ENCODE measurements around the gene TSC22D1. TPM values are rescaled to one million over a fixed set of nuclear protein-coding genes. Genes with fewer than 3 reads are reported as not detected.
"Not testable (repeated sequence)": the region's sequence is repeated elsewhere in the genome, so short reads cannot be mapped to it uniquely, and the experiment has no call there.

Gene TSC22D1
- total RNA-seq, 4 donors from 2014 or later: 119 to 325 (median 193) TPM

DNA sequence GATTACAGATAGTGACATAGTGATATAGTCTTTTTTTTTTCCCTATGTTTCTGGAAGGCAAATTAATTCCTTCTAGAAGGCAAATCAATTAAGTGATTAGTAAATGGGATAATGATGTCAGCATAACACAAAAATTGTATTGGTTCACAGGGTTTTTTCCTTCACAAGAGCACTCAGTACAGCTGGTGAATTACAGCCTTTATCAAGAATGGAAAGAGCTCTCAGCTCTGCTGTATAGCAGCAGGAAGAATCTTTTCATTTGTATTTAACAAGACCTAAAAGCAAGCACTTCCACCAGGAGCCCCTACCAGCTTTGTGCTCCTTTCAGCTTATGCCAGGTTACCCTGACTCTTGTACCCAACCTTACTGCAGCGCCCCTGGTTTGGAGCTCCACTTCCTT lies 111.7 kb downstream of the TSC22D1 start:
- TF ChIP-seq POLR2A (IDR thresholded peaks at IDR 0.05): no peak
- TF ChIP-seq, protein P1, sequence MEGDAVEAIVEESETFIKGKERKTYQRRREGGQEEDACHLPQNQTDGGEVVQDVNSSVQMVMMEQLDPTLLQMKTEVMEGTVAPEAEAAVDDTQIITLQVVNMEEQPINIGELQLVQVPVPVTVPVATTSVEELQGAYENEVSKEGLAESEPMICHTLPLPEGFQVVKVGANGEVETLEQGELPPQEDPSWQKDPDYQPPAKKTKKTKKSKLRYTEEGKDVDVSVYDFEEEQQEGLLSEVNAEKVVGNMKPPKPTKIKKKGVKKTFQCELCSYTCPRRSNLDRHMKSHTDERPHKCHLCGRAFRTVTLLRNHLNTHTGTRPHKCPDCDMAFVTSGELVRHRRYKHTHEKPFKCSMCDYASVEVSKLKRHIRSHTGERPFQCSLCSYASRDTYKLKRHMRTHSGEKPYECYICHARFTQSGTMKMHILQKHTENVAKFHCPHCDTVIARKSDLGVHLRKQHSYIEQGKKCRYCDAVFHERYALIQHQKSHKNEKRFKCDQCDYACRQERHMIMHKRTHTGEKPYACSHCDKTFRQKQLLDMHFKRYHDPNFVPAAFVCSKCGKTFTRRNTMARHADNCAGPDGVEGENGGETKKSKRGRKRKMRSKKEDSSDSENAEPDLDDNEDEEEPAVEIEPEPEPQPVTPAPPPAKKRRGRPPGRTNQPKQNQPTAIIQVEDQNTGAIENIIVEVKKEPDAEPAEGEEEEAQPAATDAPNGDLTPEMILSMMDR (IDR thresholded peaks at IDR 0.05 in 4 of 5, conservative IDR thresholded peaks at IDR 0.05 in 1 of 5): no peak
- Histone ChIP-seq H3K27ac (peak overlapping the region in 3 of 4 donors; percentile 30 to 43 (median 41)), H3K4me1 (peaks cover 63 to 84% of the 10 kb centered on the region in 2 donors), H3K36me3 (no peaks in the 10 kb centered on the region), H3K9me3 (no peaks in the 10 kb centered on the region), H3K4me3 (no peak overlapping the region), H3K27me3 (no peaks in the 10 kb centered on the region)
- ATAC-seq (no peak), DNase-seq (no peak)
- in situ Hi-C loops (cut with MboI; ENCODE audit: low sequenced_read_pairs in 4 of 4) (loop anchor here in 2 of 4 donors (10.0 kb wide), 1 partner anchor 560 kb away; no protein-coding TSS in a partner anchor), intact Hi-C loops (cut with DNase I; ENCODE audit: low total_unique reads) (no loop called here)

DNA sequence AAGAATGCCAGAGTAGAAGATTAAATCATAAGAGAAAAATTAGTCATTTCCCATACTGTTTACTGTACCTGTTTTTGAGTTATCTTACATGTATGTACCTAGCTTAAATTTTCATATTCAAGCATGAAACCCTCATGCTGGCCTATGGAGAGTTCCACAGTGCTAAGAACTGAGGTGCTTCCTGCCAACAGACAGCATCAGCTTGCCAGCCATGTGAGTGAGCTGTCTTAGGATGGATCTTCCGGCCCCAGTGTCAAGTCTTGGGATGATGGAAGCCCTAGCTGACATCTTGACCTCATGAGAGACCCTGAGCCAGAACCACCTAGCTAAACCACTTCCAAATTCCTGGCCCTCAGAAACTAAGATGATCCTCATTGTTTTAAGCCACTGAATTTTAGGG lies 112.4 kb downstream of the TSC22D1 start:
- Histone ChIP-seq H3K4me1 (peaks cover 57 to 84% of the 10 kb centered on the region in 2 donors), H3K36me3 (no peaks in the 10 kb centered on the region), H3K4me3 (no peak overlapping the region), H3K27me3 (no peaks in the 10 kb centered on the region), H3K9me3 (no peaks in the 10 kb centered on the region), H3K27ac (peak overlapping the region in 2 of 4 donors; percentile 30 to 41)
- TF ChIP-seq, protein P1 (IDR thresholded peaks at IDR 0.05 in 4 of 5, conservative IDR thresholded peaks at IDR 0.05 in 1 of 5): no peak
- no peak for TF ChIP-seq POLR2A (IDR thresholded peaks at IDR 0.05)
- ATAC-seq (peak in 1 of 2 donors; percentile 40), DNase-seq (no peak)
- intact Hi-C loops (cut with DNase I; ENCODE audit: low total_unique reads): no loop called here
- in situ Hi-C loops (cut with MboI; ENCODE audit: low sequenced_read_pairs in 4 of 4): loop anchor here in 2 of 4 donors (10.0 kb wide), 1 partner anchor 559 kb away; no protein-coding TSS in a partner anchor

DNA sequence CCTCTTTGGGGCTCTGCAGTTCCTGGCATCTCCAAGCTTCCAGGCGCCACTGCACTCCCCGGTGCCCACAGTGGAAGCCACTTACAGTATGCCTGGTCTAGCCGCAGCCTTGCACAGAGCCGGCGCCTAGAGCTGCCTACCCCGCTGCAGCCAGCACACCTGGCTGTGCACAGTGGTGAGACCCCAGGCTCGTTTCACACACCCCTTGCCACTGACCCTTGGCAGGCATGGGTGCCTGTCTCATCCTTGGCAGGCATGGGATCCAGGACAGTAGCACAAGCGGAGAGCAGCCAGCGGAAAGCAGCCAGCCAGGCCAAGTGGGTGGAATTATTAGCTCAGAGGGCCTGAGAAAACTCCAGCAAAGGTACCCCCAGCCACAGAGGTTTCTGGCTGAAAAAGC lies 116.5 kb downstream of the TSC22D1 start:
- Histone ChIP-seq H3K4me1 (peaks cover 39 to 74% of the 10 kb centered on the region in 2 donors), H3K27me3 (no peaks in the 10 kb centered on the region), H3K4me3 (no peak overlapping the region), H3K9me3 (no peaks in the 10 kb centered on the region), H3K36me3 (no peaks in the 10 kb centered on the region), H3K27ac (peak overlapping the region in 1 of 4 donors; percentile 42)
- ATAC-seq (no peak), DNase-seq (no peak)
- in situ Hi-C loops (cut with MboI; ENCODE audit: low sequenced_read_pairs in 4 of 4) (loop anchor here in 2 of 4 donors (10.0 kb wide), 1 partner anchor 555 kb away; no protein-coding TSS in a partner anchor), intact Hi-C loops (cut with DNase I; ENCODE audit: low total_unique reads) (no loop called here)
- no peak for TF ChIP-seq POLR2A (IDR thresholded peaks at IDR 0.05)
- TF ChIP-seq, protein P1 (IDR thresholded peaks at IDR 0.05 in 4 of 5, conservative IDR thresholded peaks at IDR 0.05 in 1 of 5): no peak

DNA sequence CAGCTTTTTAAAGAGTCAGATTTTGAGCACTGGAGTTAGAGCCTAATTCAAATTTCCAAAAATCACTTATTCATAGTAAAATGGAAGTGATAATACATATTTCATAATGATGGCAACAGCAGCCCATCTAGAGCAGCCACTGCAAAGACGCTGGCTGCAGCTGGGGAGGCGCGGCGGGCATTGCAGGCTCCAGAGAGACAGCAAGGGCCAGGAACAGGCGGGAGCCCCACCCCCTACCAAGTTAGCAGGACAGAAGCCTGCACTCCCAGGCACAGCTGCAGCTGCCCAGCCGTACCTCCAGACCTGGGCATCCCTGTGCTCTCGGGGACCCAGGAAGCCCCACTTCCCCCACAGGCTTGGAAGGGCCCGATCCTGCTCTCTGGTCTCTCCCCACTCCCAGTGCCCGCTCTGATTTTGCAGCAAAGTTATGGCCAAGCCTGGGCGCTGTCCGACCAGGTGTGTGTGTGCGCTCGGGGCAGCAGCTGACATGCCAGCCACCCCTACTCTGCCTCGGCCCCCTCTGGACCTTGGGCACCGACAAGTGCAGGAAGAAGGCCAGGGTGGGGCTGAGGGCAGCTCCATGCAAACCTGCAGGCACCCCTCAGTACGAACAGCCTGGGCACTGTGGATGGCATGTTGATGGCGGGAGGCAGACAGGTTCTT lies 117.7 kb downstream of the TSC22D1 start:
- ATAC-seq (no peak), DNase-seq (no peak)
- Histone ChIP-seq H3K4me1 (peaks cover 43 to 65% of the 10 kb centered on the region in 2 donors), H3K9me3 (no peaks in the 10 kb centered on the region), H3K36me3 (no peaks in the 10 kb centered on the region), H3K27ac (peak overlapping the region in 1 of 4 donors; percentile 42), H3K4me3 (no peak overlapping the region), H3K27me3 (no peaks in the 10 kb centered on the region)
- in situ Hi-C loops (cut with MboI; ENCODE audit: low sequenced_read_pairs in 4 of 4) (no loop called here), intact Hi-C loops (cut with DNase I; ENCODE audit: low total_unique reads) (no loop called here)
- TF ChIP-seq POLR2A (IDR thresholded peaks at IDR 0.05): no peak
- TF ChIP-seq, protein P1 (IDR thresholded peaks at IDR 0.05 in 4 of 5, conservative IDR thresholded peaks at IDR 0.05 in 1 of 5): no peak

DNA sequence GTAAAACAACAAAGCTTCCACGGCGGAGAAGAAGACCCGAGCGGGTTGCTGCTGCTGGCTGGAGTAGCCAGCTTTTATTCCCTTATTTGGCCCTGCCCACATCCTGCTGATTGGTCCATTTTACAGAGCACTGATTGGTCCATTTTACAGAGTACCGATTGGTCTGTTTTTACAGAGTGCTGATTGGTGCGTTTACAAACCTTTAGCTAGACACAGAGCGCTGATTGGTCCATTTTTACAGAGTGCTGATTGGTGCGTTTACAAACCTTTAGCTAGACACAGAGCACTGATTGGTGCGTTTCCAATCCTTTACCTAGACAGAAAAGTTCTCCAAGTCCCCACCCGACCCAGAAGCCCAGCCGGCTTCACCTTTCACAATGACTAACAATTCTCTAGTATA lies 119.9 kb downstream of the TSC22D1 start:
- in situ Hi-C loops (cut with MboI; ENCODE audit: low sequenced_read_pairs in 4 of 4); H3K36me3 ChIP-seq; ATAC-seq; H3K27me3 ChIP-seq; H3K9me3 ChIP-seq; DNase-seq; H3K4me3 ChIP-seq; intact Hi-C loops (cut with DNase I; ENCODE audit: low total_unique reads): not testable (repeated sequence)
- H3K27ac ChIP-seq: peak overlapping the region in 1 of 4 donors; percentile 8
- H3K4me1 ChIP-seq: peaks cover 48 to 65% of the 10 kb centered on the region in 2 donors

Data from gastrocnemius medialis (tissue), 4 donors.